GM19395 (cell line): ENCODE results near the gene RAD1.

Experiments used
- ATAC-seq: cut with Tn5 transposase; IDR thresholded peaks from one replicate; pipeline ENCODE4 v1.9.1; 2021; ENCODE audit warnings: mild to moderate bottlenecking, moderate library complexity; ENCODE audit not compliant: unreplicated experiment

The RAD1 gene

DNA sequence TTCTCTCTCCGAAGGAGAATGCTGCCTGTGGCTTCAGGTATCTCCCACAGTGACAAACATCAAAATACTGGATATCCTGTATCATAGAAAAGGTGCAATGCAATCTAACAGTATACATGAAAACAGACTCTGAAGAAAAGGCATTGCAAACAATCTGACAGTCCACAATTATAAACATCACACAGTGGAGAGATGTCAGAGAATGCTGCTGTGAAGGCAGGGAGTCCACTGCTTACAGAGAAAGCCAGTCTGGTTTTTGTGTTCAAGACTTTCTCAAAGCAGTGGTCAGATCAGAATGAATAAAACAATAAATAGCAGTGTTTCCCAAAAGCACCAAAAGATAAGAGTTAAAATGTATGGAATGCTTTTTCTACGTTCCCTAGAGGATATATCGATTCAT is 47.6 kb downstream of the RAD1 start:
- ATAC-seq, result no peak

DNA sequence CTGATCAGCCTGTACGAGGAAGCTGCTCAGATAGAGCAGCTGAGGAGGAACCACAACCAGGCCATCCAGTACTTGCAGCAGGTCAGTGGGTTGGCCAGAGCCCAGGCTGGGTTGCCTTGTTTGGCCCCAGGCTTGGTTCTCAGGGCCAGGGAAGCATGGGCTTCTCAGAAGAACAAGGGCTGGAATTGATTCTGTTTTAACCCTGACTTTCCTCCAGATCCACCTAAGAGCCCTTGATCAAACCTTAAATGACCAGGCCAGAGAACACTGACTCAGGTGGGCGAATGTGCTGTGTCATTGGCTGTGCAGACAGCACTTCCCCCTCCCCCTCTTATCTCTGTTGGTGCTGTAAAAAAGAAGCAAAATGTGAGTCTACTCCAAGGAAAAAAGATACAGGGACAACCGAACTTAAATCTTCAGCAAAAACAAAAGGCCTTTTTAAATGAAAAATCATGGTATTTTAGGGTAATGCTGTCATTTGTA is 48.3 kb downstream of the RAD1 start:
- no peak for ATAC-seq

DNA sequence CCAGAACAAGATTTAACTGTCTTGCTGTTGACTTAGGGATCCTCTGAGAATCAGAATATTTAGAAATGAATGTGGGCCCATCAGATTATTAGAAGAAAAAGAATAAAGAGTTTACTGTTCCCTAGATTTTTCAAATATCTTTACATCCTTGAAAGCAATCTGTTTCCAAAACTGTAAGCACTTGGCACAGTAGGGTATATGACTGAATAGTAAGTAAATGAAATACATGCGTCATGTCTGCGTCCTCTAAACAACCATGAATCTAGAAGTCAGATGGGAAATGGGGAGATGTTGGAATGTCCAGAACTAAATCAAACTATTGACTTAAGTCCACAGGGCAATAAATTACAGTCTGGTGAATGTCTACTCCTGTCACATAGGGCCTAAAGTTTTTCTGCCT is 50.2 kb downstream of the RAD1 start:
- ATAC-seq, result no peak

DNA sequence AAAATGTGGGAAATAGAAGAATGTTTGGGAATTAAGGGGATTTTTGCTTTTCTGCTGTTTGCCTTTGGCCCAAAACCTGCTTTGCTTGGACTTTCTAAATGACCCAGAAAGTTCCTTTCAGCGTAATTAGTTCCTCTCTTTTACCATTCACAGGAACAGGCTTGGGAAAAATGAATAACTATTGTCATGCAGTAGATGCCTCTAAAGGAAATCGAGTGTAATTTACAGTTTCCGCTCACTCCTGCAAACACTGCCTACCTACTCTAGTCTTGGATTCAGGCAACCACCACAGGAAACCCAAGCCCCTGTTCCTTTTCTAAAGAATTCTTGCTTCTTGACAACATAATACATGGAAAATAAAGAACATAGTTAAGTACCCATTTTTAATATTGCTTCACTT is 51.4 kb downstream of the RAD1 start:
- ATAC-seq, result no peak

DNA sequence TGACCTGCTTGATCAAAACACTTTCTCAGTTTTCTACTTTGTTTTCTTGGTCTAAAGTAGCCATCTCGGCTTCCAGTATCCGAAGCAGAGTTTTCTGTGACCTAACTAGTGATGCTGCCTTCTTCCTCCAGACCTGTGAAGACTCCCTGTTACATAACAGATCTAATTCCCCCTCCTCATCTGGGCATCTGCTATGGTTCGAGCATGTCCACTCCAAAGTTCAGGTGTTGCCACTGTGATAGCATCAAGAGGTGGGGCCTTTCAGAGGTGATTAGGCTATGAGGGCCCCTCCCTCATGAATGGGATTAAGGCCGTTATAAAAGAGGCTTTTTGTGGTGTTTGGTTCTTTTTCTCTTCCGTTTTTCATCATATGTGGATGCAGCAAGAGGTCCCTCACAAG is 56.1 kb downstream of the RAD1 start:
- no peak for ATAC-seq

DNA sequence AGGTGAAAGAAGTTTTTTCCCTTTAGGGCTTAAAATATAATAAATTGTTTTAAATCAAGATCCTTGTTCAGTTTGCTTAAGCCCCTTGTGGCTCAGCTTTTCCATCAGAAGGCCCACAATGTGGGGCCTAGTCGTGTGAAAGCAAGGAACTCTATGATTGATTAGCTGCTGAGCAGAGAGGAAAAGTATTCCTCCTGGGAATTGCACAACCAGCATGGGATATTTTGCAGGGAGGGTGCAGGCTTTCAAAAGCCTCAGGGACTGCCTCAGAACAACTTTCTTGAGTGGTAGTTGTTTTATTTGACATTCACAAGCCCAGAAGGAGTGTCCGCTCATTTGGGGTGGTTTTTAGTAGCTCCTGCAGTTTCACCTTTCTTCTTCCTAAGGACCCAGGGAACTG is 56.5 kb downstream of the RAD1 start:
- no peak for ATAC-seq

DNA sequence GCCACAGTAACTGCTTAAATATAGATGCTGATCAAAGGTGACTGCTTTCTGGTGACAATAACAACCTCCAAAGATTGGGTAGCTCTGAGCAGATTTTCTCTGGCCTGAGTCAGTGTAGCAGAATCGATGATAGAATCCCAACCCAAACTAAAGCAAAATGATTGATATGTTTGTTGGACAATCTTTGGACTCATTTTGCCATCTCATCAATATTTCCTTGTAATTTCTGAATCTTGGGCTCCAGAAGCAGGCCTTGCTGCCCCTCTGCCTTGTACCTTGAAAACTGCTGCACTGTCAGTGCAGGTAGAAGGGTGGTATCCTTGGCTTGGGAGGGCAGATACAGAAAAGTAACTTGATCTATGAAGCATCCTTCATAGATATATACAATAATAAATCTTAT is 57.4 kb downstream of the RAD1 start:
- no peak for ATAC-seq

DNA sequence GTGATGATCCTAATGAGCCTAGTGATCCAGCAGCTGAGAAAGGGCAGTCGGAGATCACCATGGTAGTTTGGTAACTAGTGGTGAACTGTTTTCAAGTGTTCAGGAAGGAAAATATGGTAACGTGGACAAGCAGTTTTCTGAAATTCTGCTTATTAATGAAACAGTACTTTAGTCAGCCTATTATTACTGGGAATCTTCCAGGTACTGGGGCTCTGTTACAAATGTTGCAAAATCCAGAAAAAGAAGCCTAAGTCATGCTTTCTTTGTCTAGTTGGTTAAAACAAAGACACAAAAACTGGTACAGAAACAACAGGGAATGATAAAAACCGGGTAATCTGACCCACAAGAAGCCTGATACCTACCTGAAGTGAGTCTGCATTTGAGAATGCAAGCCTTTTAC is 58.1 kb downstream of the RAD1 start:
- no peak for ATAC-seq
